Lung (tissue), 12 donors: ENCODE data around the gene SPNS2. TPM values are rescaled to one million over a fixed set of nuclear protein-coding genes. Genes with fewer than 3 reads are reported as not detected.

Source experiments
- ATAC-seq: fragments of 200-7000 bp; cut with Tn5 transposase; one replicate; pipeline ENCODE4 v1.9.1; 2020; ENCODE audit warnings: moderate number of reproducible peaks; ENCODE audit not compliant: insufficient read depth, low FRiP score
- DNase-seq, 3 donors: peaks; one replicate each; pipeline ENCODE4 v3.0.0-alpha.2; 2013 to 2017
- H3K27ac ChIP-seq, 2 donors: one replicate each; pipeline ENCODE4 v1.5.1; 2013; ENCODE audit warnings: mild to moderate bottlenecking in 2 of 2, moderate library complexity in 2 of 2, control low read depth in 1 of 2, inconsistent platforms in 1 of 2, low read depth in 1 of 2, low read length in 1 of 2
- H3K27me3 ChIP-seq, 3 donors: one replicate each; pipeline ENCODE4 v1.5.1; 2013; ENCODE audit warnings: low read length in 2 of 3; ENCODE audit not compliant: control insufficient read depth in 3 of 3, insufficient read depth in 3 of 3
- H3K36me3 ChIP-seq, 4 donors: one replicate each; pipeline ENCODE4 v1.5.1; 2013; ENCODE audit warnings: low read length in 4 of 4, mild to moderate bottlenecking in 1 of 4, moderate library complexity in 1 of 4; ENCODE audit not compliant: control insufficient read depth in 4 of 4, insufficient read depth in 4 of 4
- H3K4me1 ChIP-seq, 5 donors: one replicate each; pipeline ENCODE4 v1.5.1; 2013; ENCODE audit warnings: low read length in 5 of 5, mild to moderate bottlenecking in 2 of 5, moderate library complexity in 1 of 5; ENCODE audit not compliant: control insufficient read depth in 5 of 5, insufficient read depth in 5 of 5
- H3K4me3 ChIP-seq: one replicate; pipeline ENCODE4 v1.5.1; 2013; ENCODE audit warnings: mild to moderate bottlenecking, control low read depth, moderate library complexity
- H3K9ac ChIP-seq, 2 donors: one replicate each; pipeline ENCODE4 v1.5.1; 2013; ENCODE audit warnings: low read length in 2 of 2, control low read depth in 1 of 2; ENCODE audit not compliant: insufficient read depth in 1 of 2
- H3K9me3 ChIP-seq, 4 donors: one replicate each; pipeline ENCODE4 v1.5.1; 2013; ENCODE audit warnings: low read length in 3 of 4, mild to moderate bottlenecking in 1 of 4, moderate library complexity in 1 of 4; ENCODE audit not compliant: control insufficient read depth in 4 of 4, insufficient read depth in 3 of 4
- CTCF ChIP-seq: IDR thresholded peaks from 2 replicates; pipeline ENCODE4 v1.5.1; 2012; ENCODE audit warnings: mild to moderate bottlenecking; ENCODE audit errors: control extremely low read depth, extremely low read depth
- WGBS, 2 donors: extraction: QIAGEN DNeasy Blood & Tissue Kit; methylation state at CpG; one replicate each; pipeline ENCODE4 v1.1.7; 2013; 5-methylcytosine and 5-hydroxymethylcytosine counted together
- polyA plus RNA-seq, 2 donors: library from polyadenylated mRNA; stranded (reverse); fragments of 200-250 nt; gene quantifications; one replicate each; pipeline ENCODE4 v1.2.1, GENCODE V29; 2013
- total RNA-seq, 2 donors: library from RNA; depleted of rRNA in 1 of 2; stranded (reverse); fragments of >200 nt in 1 of 2; gene quantifications; one replicate each; pipeline ENCODE4 v1.2.1, GENCODE V29; 2014 to 2021
- donor health status: control.
- donor health status: control.
- donor health status: Bipolar disorder and iron deficiency.
- donor health status: healthy.
- donor health status: DM: yes; HTN: yes; CAD: no.

The SPNS2 gene
- total and polyA plus RNA-seq, 4 donors = 26.8 to 60.1 (median 42.5) TPM

- 74 to 81% methylated on average over 12 of the region's 12 CpGs for WGBS, 2 donors
- Histone ChIP-seq H3K36me3 (no peaks in the 10 kb centered on the region), H3K27me3 (no peaks in the 10 kb centered on the region), H3K9ac (no peak within 1 kb of the TSS), H3K4me1 (peaks cover 0 to 13% (median 9%) of the 10 kb centered on the region in 5 donors), H3K27ac (no peak within 1 kb of the TSS), H3K4me3 (no peak within 1 kb of the TSS), H3K9me3 (no peaks in the 10 kb centered on the region)
- ATAC-seq (no peak), DNase-seq (peak in 1 of 3 donors; percentile 57)
- no peak for TF ChIP-seq CTCF
Measured at GRCh38 chr17:4560421-4560820, 61.7 kb downstream of the SPNS2 start, which contains the start of gene GGT6. TSS of gene GGT6 (minus strand) at chr17:4560577. CDS start at chr17:4560521, 56 bp downstream.

DNA sequence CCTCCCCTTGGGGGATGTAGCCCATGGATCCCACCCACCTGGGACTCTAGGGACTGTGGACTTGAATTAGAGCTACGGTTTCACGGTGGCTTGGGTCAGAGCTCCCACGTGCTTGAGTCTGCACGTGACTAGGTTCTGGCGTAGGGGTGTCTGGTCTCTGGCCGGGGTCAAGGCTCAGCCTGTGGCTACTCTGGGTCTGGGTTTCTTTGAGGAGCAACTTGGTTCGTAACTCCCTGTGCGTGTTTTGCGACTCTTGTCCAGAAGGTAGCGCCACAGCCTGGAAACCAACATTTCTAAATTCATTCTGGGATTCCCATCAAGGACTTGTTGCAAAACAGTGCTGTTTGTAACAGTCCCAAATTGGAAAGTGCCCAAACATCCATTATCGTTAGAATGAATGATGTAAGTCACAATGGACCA, 62.2 kb downstream of the SPNS2 start:
- Histone ChIP-seq H3K27me3 (no peaks in the 10 kb centered on the region), H3K4me1 (peaks cover 0 to 11% (median 9%) of the 10 kb centered on the region in 5 donors), H3K4me3 (no peak overlapping the region), H3K27ac (no peak overlapping the region), H3K9ac (no peak overlapping the region), H3K9me3 (no peaks in the 10 kb centered on the region), H3K36me3 (no peaks in the 10 kb centered on the region)
- DNase-seq (peak in 2 of 3 donors; percentile 48 to 75), ATAC-seq (no peak)
- TF ChIP-seq CTCF = no peak
- WGBS, 2 donors = 66 to 85% methylated on average over 11 of the region's 11 CpGs

DNA sequence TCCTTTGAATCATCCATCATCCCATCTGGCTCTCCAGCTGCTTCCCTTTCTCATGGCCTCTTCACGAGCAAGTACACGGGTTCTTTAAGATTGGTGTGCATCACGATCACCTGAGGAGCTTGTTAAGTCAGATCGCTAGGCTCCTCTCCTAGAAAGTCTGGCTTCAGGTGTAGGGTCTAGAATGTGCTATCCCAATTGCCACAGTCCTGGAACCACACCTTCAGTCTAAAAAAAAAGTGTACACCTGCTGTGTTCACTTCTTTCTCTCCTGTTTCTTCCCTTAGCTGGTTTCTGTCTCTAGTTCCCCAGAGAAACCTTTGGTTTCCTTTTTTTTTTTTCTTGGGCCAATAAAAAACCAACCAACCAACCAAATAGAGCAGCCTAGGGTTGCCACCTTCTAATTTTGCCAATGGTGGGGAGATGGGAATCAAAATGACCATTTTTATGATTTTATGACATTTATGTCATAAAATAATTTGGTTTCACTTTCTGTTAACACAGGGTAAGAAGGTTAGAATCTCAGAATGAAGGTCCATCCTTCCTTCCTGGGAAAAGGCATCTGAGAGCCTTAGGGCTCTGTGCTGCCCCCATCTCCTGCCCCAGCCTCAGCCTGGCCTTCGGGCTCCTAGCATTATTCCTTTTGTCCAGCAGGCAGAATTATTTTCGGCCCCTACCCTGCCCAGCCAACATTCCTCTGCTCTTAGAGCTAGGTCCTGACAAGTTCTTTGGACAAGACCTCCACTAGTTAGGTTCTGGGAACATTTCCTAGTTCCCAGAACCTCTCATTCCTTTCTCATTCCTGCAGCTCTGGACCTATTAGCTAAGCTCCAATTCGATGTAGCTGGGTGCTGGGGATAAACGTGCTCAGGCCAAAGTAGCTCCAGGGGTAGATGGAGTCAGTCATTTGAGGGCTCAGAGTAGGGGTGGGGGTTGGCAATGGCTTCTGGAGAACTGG, 63.6 kb downstream of the SPNS2 start:
- H3K4me3 ChIP-seq = no peak overlapping the region
- no peaks in the 10 kb centered on the region for H3K36me3 ChIP-seq
- DNase-seq (no peak), ATAC-seq (no peak)
- no peaks in the 10 kb centered on the region for H3K9me3 ChIP-seq
- H3K27me3 ChIP-seq = no peaks in the 10 kb centered on the region
- H3K9ac ChIP-seq = no peak overlapping the region
- TF ChIP-seq CTCF = no peak
- 74 to 79% methylated on average over 8 of the region's 8 CpGs for WGBS, 2 donors
- no peak overlapping the region for H3K27ac ChIP-seq
- H3K4me1 ChIP-seq = peaks cover 0 to 11% (median 6%) of the 10 kb centered on the region in 5 donors
